Body of pancreas (tissue), 4 donors: ENCODE measurements around the gene STXBP3.

Source experiments
- CTCF ChIP-seq, 7 experiments: fragments of 450-650 bp in 4 of 7; fragments of 200-600 bp in 3 of 7; sonication (generic) in 3 of 7; IDR thresholded peaks; one replicate each; pipeline ENCODE4 v1.5.1; 2016 to 2019; ENCODE audit warnings: antibody characterized with exemption in 7 of 7
- POLR2A ChIP-seq, 3 donors: fragments of 450-650 bp; IDR thresholded peaks; one replicate each; pipeline ENCODE4 v1.6.1; 2016; ENCODE audit warnings: antibody characterized with exemption in 3 of 3, mild to moderate bottlenecking in 2 of 3

- no peak for TF ChIP-seq CTCF (IDR thresholded peaks at IDR 0.05)
- TF ChIP-seq POLR2A (IDR thresholded peaks at IDR 0.05), result no peak
Measured at GRCh38 chr1:108843390-108844137, 97.1 kb downstream of the STXBP3 start.
